Lower lobe of right lung (tissue), 2 donors: ENCODE data around the gene ARID4A. TPM values are rescaled to one million over a fixed set of nuclear protein-coding genes. Genes with fewer than 3 reads are reported as not detected.
A peak's percentile ranks its signal among the peaks of the same experiment; 100 is the strongest.
"Not testable (repeated sequence)": the region's sequence is repeated elsewhere in the genome, so short reads cannot be mapped to it uniquely, and the experiment has no call there.

Source experiments
- ATAC-seq, 2 donors: fragments of 200-7000 bp; cut with Tn5 transposase; one replicate each; pipeline ENCODE4 v1.9.1; 2020 to 2022; ENCODE audit warnings: mild to moderate bottlenecking in 2 of 2, moderate library complexity in 2 of 2
- DNase-seq: peaks from one replicate; pipeline ENCODE4 v3.0.0-alpha.2; 2020
- H3K27ac ChIP-seq: fragments of 200-600 bp; one replicate; pipeline ENCODE4 v1.8.0; 2022
- H3K27me3 ChIP-seq: fragments of 200-600 bp; one replicate; pipeline ENCODE4 v1.8.0; 2022; ENCODE audit warnings: low read depth
- H3K36me3 ChIP-seq: fragments of 200-600 bp; one replicate; pipeline ENCODE4 v1.8.0; 2022; ENCODE audit warnings: mild to moderate bottlenecking
- H3K4me1 ChIP-seq: fragments of 200-600 bp; one replicate; pipeline ENCODE4 v1.8.0; 2022
- H3K4me3 ChIP-seq: fragments of 200-600 bp; one replicate; pipeline ENCODE4 v1.8.0; 2022; ENCODE audit warnings: mild to moderate bottlenecking
- H3K9me3 ChIP-seq: fragments of 200-600 bp; one replicate; pipeline ENCODE4 v1.8.0; 2022
- intact Hi-C: fragments of 100-400 bp; cut with DNase I; formaldehyde crosslinking; loops from one replicate; pipeline ENCODE4 v1.11.0; 2022
- total RNA-seq: library from RNA; stranded (reverse); fragmentation: NEBNext Ultra II Directional; extraction: Animal tissue kit (Norgen Biotek cat#: 25700); gene quantifications from one replicate; pipeline ENCODE4 v1.2.1, GENCODE V29; 2021
- TF ChIP-seq, protein P1 (sequence below): fragments of 200-600 bp; IDR thresholded peaks from one replicate; pipeline ENCODE4 v1.8.0; 2022; ENCODE audit warnings: antibody characterized with exemption, mild to moderate bottlenecking
- donor health status: DM: no; HTN: yes; CAD: no; lungs with severe emphysema.

The ARID4A gene
- total RNA-seq, 1 donor from 2014 or later = 37.9 TPM

DNA sequence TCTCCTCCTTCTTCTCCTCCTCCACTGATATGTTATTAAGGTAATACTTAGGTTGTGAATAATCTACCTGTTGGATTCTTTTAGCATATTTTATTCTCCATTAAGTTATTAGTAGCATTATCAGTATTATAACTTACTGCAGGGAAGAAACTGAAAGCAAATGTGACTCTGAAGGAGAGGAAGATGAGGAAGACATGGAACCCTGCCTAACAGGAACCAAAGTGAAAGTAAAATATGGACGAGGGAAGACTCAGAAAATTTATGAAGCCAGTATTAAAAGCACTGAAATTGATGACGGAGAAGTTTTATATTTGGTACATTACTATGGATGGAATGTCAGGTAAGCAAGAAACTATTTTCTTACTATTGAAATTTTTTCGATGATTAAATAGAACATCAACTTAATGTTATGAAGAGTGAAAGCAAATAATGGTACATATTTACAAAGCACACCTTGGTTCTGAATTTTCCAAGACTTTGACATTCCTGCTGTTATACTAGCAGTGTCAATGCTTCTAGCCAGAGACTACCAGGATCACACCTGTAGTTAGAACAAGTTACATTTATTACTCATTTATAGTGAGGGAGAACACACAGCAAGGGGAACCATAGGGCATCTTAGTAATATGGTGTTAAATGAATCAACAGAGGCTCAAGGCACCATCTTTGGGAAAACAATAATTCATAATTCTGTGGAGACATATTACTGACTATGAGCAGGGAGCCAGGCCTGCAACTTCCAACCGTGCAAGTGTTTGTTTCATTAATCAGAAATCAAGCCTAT is 55.4 kb downstream of the ARID4A start:
- Histone ChIP-seq H3K4me3 (peak overlapping the region; percentile 30), H3K27ac (peak overlapping the region; percentile 48), H3K36me3 (peaks cover 67% of the 10 kb centered on the region), H3K27me3 (no peaks in the 10 kb centered on the region), H3K4me1 (peaks cover 18% of the 10 kb centered on the region), H3K9me3 (no peaks in the 10 kb centered on the region)
- ATAC-seq (peak in 1 of 2 donors; percentile 70), DNase-seq (no peak)
- intact Hi-C loops = no loop called here
- TF ChIP-seq, protein P1, sequence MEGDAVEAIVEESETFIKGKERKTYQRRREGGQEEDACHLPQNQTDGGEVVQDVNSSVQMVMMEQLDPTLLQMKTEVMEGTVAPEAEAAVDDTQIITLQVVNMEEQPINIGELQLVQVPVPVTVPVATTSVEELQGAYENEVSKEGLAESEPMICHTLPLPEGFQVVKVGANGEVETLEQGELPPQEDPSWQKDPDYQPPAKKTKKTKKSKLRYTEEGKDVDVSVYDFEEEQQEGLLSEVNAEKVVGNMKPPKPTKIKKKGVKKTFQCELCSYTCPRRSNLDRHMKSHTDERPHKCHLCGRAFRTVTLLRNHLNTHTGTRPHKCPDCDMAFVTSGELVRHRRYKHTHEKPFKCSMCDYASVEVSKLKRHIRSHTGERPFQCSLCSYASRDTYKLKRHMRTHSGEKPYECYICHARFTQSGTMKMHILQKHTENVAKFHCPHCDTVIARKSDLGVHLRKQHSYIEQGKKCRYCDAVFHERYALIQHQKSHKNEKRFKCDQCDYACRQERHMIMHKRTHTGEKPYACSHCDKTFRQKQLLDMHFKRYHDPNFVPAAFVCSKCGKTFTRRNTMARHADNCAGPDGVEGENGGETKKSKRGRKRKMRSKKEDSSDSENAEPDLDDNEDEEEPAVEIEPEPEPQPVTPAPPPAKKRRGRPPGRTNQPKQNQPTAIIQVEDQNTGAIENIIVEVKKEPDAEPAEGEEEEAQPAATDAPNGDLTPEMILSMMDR = no peak

DNA sequence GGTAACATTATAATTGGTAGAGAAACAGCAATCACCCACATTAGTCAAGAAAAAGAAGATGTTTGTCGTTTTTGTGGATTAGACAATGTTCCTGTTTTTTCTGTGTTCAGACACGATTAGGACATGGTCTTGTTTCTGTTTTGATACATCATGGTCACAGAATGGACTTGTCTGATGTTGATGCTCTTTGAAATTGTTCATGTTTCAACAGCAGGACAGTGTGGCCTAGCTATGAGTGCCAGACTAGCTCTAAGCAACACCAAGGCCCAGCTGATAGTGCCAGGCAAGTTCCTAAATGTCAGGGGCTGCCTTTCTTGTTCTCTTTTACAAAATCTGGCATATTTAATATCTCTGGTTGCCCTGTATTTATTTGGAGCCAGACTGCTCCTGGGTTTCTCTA is 56.5 kb downstream of the ARID4A start:
- intact Hi-C loops = no loop called here
- no peaks in the 10 kb centered on the region for H3K9me3 ChIP-seq
- H3K4me3 ChIP-seq = no peak overlapping the region
- DNase-seq (no peak), ATAC-seq (peak; percentile 55 to 74)
- TF ChIP-seq, protein P1 = no peak
- peaks cover 18% of the 10 kb centered on the region for H3K4me1 ChIP-seq
- H3K27me3 ChIP-seq = no peaks in the 10 kb centered on the region
- H3K27ac ChIP-seq = peak overlapping the region; percentile 26
- peaks cover 67% of the 10 kb centered on the region for H3K36me3 ChIP-seq

DNA sequence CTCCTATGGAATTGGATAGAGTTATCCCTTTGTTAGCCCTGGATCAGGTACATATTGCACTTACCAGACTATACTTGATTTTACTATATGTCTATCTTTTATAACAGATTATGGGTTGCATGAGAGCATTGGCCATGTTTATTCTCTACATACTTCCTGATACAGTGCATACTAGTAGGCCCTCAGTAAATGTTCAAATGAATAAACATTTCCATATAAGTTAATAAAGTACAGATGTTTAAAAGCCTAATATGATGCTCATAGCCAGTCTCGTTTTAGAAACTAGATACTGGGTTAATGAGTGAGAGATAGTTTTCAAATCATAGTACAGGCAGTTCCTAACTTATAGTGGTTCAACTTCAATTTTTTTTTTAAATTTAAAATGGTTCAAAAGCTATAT is 57.9 kb downstream of the ARID4A start:
- H3K9me3 ChIP-seq = no peaks in the 10 kb centered on the region
- peaks cover 69% of the 10 kb centered on the region for H3K36me3 ChIP-seq
- intact Hi-C loops = no loop called here

DNA sequence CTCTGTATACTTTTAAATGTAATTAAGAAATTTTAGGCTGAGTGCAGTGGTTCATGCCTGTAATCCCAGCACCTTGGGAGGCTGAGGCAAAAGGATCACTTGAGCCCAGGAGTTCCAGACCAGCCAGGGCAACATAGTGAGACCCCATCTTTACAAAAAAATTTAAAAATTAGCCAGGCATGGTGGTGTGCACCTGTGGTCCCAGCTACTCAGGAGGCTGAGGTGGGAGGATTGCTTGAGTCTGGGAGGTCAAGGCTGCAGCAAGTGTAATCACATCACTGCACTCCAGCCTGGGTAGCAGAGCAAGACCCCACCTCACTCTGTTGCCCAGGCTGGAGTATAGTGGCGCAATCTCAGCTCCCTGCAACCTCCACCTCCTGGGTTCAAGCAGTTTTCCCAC is 63.9 kb downstream of the ARID4A start:
- H3K36me3 ChIP-seq = peaks cover 89% of the 10 kb centered on the region
- H3K4me1 ChIP-seq, ATAC-seq, DNase-seq, intact Hi-C loops, H3K9me3 ChIP-seq, H3K27me3 ChIP-seq, H3K4me3 ChIP-seq, H3K27ac ChIP-seq: not testable (repeated sequence)

More for the DNA sequence above, 57.9 kb downstream of the ARID4A start:
- Histone ChIP-seq H3K27ac (no peak overlapping the region), H3K4me3 (no peak overlapping the region), H3K4me1 (peaks cover 18% of the 10 kb centered on the region), H3K27me3 (no peaks in the 10 kb centered on the region)
- ATAC-seq (no peak), DNase-seq (no peak)
- TF ChIP-seq, protein P1 = no peak

DNA sequence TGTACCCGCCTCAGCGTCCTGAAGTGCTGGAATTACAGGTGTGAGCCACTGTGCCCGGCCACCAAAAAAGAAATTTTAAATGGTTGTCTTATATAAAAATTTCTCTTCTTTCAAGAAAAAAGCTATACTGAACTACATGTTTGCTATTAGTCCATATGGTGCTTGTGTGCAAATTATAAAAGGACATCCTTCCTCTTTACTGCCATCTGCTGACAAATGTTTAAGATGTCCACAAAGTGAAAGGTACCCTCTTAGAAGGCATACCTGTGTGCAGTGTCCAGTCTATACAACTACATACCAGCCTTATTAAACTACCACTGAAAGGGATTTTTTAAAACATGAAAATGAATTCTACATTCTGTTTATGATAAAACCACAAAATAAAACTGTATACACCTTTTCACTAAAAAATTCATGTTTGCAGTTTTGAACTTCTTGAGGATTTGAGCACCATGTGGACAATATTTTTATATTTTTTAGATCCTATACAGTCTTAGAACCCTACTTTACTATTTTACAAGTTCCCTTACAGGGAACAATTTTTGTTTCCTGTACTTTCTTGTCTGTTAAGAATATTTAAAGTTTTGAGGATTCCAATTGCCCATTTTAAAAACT is 64.5 kb downstream of the ARID4A start:
- ATAC-seq (peak in 1 of 2 donors; percentile 57), DNase-seq (no peak)
- H3K9me3 ChIP-seq = no peaks in the 10 kb centered on the region
- H3K27me3 ChIP-seq = no peaks in the 10 kb centered on the region
- no peak overlapping the region for H3K27ac ChIP-seq
- H3K4me3 ChIP-seq = no peak overlapping the region
- intact Hi-C loops = no loop called here
- H3K36me3 ChIP-seq = peaks cover 96% of the 10 kb centered on the region
- no peaks in the 10 kb centered on the region for H3K4me1 ChIP-seq
- TF ChIP-seq, protein P1 = peak; percentile 21

DNA sequence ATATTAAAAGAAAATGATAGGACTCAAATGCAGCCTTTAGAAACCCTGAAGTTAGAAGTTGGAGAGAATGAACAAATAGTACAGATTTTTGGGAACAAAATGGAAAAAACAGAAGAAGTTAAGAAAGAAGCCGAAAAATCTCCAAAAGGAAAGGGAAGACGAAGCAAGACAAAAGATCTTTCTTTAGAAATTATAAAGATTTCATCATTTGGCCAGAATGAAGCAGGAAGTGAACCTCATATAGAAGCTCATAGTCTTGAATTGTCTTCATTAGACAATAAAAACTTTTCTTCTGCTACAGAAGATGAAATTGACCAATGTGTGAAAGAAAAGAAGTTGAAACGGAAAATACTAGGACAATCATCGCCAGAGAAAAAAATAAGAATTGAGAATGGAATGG is 66.0 kb downstream of the ARID4A start:
- DNase-seq = no peak
- Histone ChIP-seq H3K36me3 (peaks cover 97% of the 10 kb centered on the region), H3K4me1 (no peaks in the 10 kb centered on the region), H3K27me3 (no peaks in the 10 kb centered on the region), H3K4me3 (no peak overlapping the region), H3K27ac (no peak overlapping the region), H3K9me3 (no peaks in the 10 kb centered on the region)
- ATAC-seq = no peak
- TF ChIP-seq, protein P1 = no peak
- intact Hi-C loops = no loop called here
